Loucy (cell line): Measurements from ENCODE around the gene SCFD2.

ENCODE experiments used
- H2AFZ ChIP-seq: fragments of 200-600 bp; sonication (generic); 2 replicates; pipeline ENCODE4 v1.6.0; 2016; ENCODE audit warnings: antibody characterized with exemption, mild to moderate bottlenecking, low read length, moderate library complexity
- H3F3A ChIP-seq: fragments of 200-600 bp; 2 replicates; pipeline ENCODE4 v1.6.0; 2016; ENCODE audit warnings: antibody characterized with exemption, low read depth, mild to moderate bottlenecking
- H3K27me3 ChIP-seq: fragments of 200-600 bp; sonication (generic); 2 replicates; pipeline ENCODE4 v1.6.1; 2014; ENCODE audit warnings: low read length, mild to moderate bottlenecking; ENCODE audit not compliant: insufficient read depth, poor library complexity, severe bottlenecking
- H3K36me3 ChIP-seq: fragments of 200-600 bp; sonication (generic); 2 replicates; pipeline ENCODE4 v1.6.1; 2016; ENCODE audit warnings: low read length; ENCODE audit not compliant: insufficient read depth
- H3K4me1 ChIP-seq: fragments of 200-600 bp; sonication (generic); 2 replicates; pipeline ENCODE4 v1.5.1; 2014; ENCODE audit warnings: low read length, mild to moderate bottlenecking; ENCODE audit not compliant: insufficient read depth, poor library complexity, severe bottlenecking
- H3K4me2 ChIP-seq: fragments of 200-600 bp; sonication (generic); 2 replicates; pipeline ENCODE4 v1.6.0; 2014; ENCODE audit warnings: antibody characterized with exemption, low read length, low read depth, mild to moderate bottlenecking; ENCODE audit not compliant: poor library complexity, severe bottlenecking
- H3K4me3 ChIP-seq: fragments of 200-600 bp; sonication (generic); 2 replicates; pipeline ENCODE4 v1.5.1; 2014; ENCODE audit warnings: low read length, mild to moderate bottlenecking, mixed read lengths; ENCODE audit not compliant: poor library complexity, severe bottlenecking
- H3K79me2 ChIP-seq: fragments of 200-600 bp; sonication (generic); 2 replicates; pipeline ENCODE4 v1.6.1; 2014; ENCODE audit warnings: low read length; ENCODE audit not compliant: insufficient read depth
- H3K9ac ChIP-seq: fragments of 200-600 bp; sonication (generic); 2 replicates; pipeline ENCODE4 v1.6.0; 2014; ENCODE audit warnings: mild to moderate bottlenecking, low read depth, low read length, moderate library complexity; ENCODE audit not compliant: poor library complexity, severe bottlenecking
- H3K9me2 ChIP-seq: fragments of 200-600 bp; sonication (generic); replicated peaks from 2 replicates; pipeline ENCODE4 v1.6.1; 2016; ENCODE audit warnings: low read depth, low read length, mixed read lengths
- H3K9me3 ChIP-seq: fragments of 200-600 bp; sonication (generic); 2 replicates; pipeline ENCODE4 v1.6.1; 2014; ENCODE audit warnings: mild to moderate bottlenecking, antibody characterized with exemption, low read length, low read depth; ENCODE audit not compliant: insufficient read depth
- H4K20me1 ChIP-seq: fragments of 200-600 bp; sonication (generic); 2 replicates; pipeline ENCODE4 v1.6.0; 2014; ENCODE audit warnings: antibody characterized with exemption, low read length, mild to moderate bottlenecking; ENCODE audit not compliant: insufficient read depth, poor library complexity, severe bottlenecking
- EZH2phosphoT487 ChIP-seq: fragments of 200-600 bp; IDR thresholded peaks from 2 replicates; pipeline ENCODE4 v1.6.1; 2018; ENCODE audit warnings: antibody characterized with exemption, mild to moderate bottlenecking, moderate library complexity, borderline replicate concordance
- TF ChIP-seq, protein P1 (sequence below): fragments of 200-600 bp; sonication (generic); conservative IDR thresholded peaks from 2 replicates; pipeline ENCODE4 v1.5.1; 2014; ENCODE audit warnings: mild to moderate bottlenecking, antibody characterized with exemption, low read length

The SCFD2 gene

DNA sequence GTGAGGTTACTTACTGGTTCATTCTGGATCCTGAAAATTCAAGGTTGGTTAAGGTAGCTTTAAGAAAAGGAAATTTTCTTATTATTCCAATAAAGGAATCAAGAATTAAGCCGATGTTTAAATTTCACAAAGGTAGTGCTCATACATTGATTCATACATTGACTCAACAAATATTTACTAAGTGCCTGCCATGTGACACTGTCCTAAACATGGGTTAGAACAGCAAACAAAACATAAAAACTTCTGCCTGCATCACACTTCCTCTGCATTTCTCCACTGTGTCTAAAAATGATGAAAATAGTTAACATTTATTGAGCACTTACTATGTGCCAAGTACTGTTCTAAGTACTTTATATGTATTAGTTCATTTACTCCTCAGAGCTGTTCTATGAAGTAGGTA is 428.0 kb downstream of the SCFD2 start:
- Histone ChIP-seq H3K9me3 (no peaks in the 10 kb centered on the region), H3K4me2 (no peak overlapping the region), H4K20me1 (no peaks in the 10 kb centered on the region), H2AFZ (no peak overlapping the region), H3K36me3 (no peaks in the 10 kb centered on the region), H3K9me2 (no peaks in the 10 kb centered on the region), H3F3A (no peaks in the 10 kb centered on the region), H3K4me3 (no peak overlapping the region), H3K4me1 (peaks cover 6% of the 10 kb centered on the region), H3K79me2 (no peaks in the 10 kb centered on the region), H3K27me3 (no peaks in the 10 kb centered on the region), H3K9ac (no peak overlapping the region)
- TF ChIP-seq, protein P1, sequence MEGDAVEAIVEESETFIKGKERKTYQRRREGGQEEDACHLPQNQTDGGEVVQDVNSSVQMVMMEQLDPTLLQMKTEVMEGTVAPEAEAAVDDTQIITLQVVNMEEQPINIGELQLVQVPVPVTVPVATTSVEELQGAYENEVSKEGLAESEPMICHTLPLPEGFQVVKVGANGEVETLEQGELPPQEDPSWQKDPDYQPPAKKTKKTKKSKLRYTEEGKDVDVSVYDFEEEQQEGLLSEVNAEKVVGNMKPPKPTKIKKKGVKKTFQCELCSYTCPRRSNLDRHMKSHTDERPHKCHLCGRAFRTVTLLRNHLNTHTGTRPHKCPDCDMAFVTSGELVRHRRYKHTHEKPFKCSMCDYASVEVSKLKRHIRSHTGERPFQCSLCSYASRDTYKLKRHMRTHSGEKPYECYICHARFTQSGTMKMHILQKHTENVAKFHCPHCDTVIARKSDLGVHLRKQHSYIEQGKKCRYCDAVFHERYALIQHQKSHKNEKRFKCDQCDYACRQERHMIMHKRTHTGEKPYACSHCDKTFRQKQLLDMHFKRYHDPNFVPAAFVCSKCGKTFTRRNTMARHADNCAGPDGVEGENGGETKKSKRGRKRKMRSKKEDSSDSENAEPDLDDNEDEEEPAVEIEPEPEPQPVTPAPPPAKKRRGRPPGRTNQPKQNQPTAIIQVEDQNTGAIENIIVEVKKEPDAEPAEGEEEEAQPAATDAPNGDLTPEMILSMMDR: no peak
- TF ChIP-seq EZH2phosphoT487: no peak

DNA sequence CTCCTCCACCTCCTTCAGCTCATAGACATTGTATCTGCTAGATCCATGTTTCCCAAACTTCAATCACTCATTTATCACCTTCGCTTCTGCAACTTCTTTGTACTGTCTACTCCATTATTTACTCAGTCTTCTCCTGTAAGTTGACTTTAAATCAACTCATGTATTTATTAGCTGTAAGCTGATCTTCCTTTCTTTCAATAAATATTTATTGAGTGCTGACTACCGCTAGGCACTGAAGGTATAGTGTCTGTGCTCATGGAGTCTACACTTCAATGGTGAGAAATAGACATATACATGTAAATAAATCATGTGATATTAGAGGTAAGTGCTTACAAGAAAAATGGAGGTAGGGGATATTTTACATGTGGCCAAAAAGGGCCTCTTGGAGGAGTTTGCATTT is 429.1 kb downstream of the SCFD2 start:
- no peak overlapping the region for H2AFZ ChIP-seq
- TF ChIP-seq EZH2phosphoT487: no peak
- TF ChIP-seq, protein P1: no peak
- H3K4me1 ChIP-seq: peaks cover 9% of the 10 kb centered on the region
- no peaks in the 10 kb centered on the region for H3K9me2 ChIP-seq
- no peak overlapping the region for H3K4me3 ChIP-seq
- no peaks in the 10 kb centered on the region for H3K9me3 ChIP-seq
- no peaks in the 10 kb centered on the region for H3K27me3 ChIP-seq
- H4K20me1 ChIP-seq: no peaks in the 10 kb centered on the region
- no peak overlapping the region for H3K4me2 ChIP-seq
- no peaks in the 10 kb centered on the region for H3F3A ChIP-seq
- H3K9ac ChIP-seq: no peak overlapping the region
- H3K79me2 ChIP-seq: no peaks in the 10 kb centered on the region
- H3K36me3 ChIP-seq: no peaks in the 10 kb centered on the region

DNA sequence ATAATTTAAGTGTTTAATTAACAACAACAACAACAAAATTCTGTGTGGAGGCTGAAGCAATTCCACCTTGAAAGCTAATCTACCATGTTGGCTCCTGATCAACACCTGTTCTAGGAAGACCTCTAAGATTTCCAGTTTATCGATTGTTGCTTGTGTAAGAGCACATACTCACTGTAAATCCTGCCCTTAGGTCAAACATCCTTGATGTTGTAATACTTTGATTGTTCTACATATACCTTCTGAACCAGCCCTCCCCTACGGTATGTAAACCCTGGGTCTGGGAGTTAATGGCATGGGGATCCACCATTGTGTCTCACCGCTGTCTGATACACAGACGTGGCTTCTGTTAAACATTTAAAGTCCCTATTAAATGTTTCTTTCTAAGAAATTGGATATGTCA is 430.5 kb downstream of the SCFD2 start:
- no peaks in the 10 kb centered on the region for H3K79me2 ChIP-seq
- no peaks in the 10 kb centered on the region for H3K27me3 ChIP-seq
- TF ChIP-seq EZH2phosphoT487: no peak
- TF ChIP-seq, protein P1: no peak
- H3K9me2 ChIP-seq: no peaks in the 10 kb centered on the region
- peaks cover 9% of the 10 kb centered on the region for H3K4me1 ChIP-seq
- no peaks in the 10 kb centered on the region for H3K9me3 ChIP-seq
- H3F3A ChIP-seq: no peaks in the 10 kb centered on the region
- H4K20me1 ChIP-seq: no peaks in the 10 kb centered on the region
- no peak overlapping the region for H2AFZ ChIP-seq
- H3K36me3 ChIP-seq: no peaks in the 10 kb centered on the region
- H3K4me2 ChIP-seq: no peak overlapping the region
- H3K9ac ChIP-seq: no peak overlapping the region
- H3K4me3 ChIP-seq: no peak overlapping the region
